Lower leg skin (tissue), 3 donors: ENCODE results near the gene ADORA1.

Experiments
- POLR2A ChIP-seq, 2 donors: fragments of 450-650 bp; IDR thresholded peaks; one replicate each; pipeline ENCODE4 v1.6.1; 2016 to 2017; ENCODE audit warnings: antibody characterized with exemption in 2 of 2, mild to moderate bottlenecking in 1 of 2, moderate library complexity in 1 of 2
- TF ChIP-seq, protein P1 (sequence below), 3 donors: fragments of 450-650 bp; IDR thresholded peaks; one replicate each; pipeline ENCODE4 v1.5.1; 2016; ENCODE audit warnings: antibody characterized with exemption in 3 of 3, mild to moderate bottlenecking in 3 of 3, moderate library complexity in 2 of 3

- TF ChIP-seq, protein P1, sequence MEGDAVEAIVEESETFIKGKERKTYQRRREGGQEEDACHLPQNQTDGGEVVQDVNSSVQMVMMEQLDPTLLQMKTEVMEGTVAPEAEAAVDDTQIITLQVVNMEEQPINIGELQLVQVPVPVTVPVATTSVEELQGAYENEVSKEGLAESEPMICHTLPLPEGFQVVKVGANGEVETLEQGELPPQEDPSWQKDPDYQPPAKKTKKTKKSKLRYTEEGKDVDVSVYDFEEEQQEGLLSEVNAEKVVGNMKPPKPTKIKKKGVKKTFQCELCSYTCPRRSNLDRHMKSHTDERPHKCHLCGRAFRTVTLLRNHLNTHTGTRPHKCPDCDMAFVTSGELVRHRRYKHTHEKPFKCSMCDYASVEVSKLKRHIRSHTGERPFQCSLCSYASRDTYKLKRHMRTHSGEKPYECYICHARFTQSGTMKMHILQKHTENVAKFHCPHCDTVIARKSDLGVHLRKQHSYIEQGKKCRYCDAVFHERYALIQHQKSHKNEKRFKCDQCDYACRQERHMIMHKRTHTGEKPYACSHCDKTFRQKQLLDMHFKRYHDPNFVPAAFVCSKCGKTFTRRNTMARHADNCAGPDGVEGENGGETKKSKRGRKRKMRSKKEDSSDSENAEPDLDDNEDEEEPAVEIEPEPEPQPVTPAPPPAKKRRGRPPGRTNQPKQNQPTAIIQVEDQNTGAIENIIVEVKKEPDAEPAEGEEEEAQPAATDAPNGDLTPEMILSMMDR (IDR thresholded peaks at IDR 0.05): no peak
- TF ChIP-seq POLR2A (IDR thresholded peaks at IDR 0.05): no peak
Observed at GRCh38 chr1:203178821-203179666, 51.5 kb downstream of the ADORA1 start.
